Cardiac muscle cell (in vitro differentiated cells and primary cell): ENCODE data around the gene GLP2R. TPM values are rescaled to one million over a fixed set of nuclear protein-coding genes. Genes with fewer than 3 reads are reported as not detected.

Experiments
- DNase-seq, 2 donors: peaks; one replicate each; pipeline versions ENCODE4 v3.0.0 to v3.0.0-alpha.2; 2010 to 2017; ENCODE audit warnings: low read depth in 1 of 2, low spot score in 1 of 2
- H3K27ac ChIP-seq: fragments of 200-600 bp; sonication (generic); 2 replicates; pipeline ENCODE4 v1.5.1; 2016
- H3K27me3 ChIP-seq: fragments of 200-600 bp; sonication (generic); 2 replicates; pipeline ENCODE4 v1.6.0; 2016; ENCODE audit warnings: control low read depth
- H3K36me3 ChIP-seq: fragments of 200-600 bp; sonication (generic); 2 replicates; pipeline ENCODE4 v1.5.1; 2016; ENCODE audit warnings: control low read depth
- H3K4me1 ChIP-seq: fragments of 200-600 bp; sonication (generic); 2 replicates; pipeline ENCODE4 v1.8.1; 2017; ENCODE audit warnings: low read depth, mild to moderate bottlenecking, mixed run types
- H3K4me3 ChIP-seq: fragments of 200-600 bp; sonication (generic); 2 replicates; pipeline ENCODE4 v1.5.1; 2016; ENCODE audit warnings: mild to moderate bottlenecking
- H3K9me3 ChIP-seq: fragments of 200-600 bp; sonication (generic); 2 replicates; pipeline ENCODE4 v1.5.1; 2017; ENCODE audit warnings: low read depth, mild to moderate bottlenecking, control low read depth
- CTCF ChIP-seq: IDR thresholded peaks from 2 replicates; pipeline ENCODE4 v1.5.1; 2012; ENCODE audit warnings: low read depth, mild to moderate bottlenecking, low read length
- polyA plus RNA-seq: library from polyadenylated mRNA; unstranded; fragments of >200 nt; fragmentation: Nextera tagmentation; extraction: Ambion mirVana; gene quantifications from 2 replicates; pipeline ENCODE4 v1.2.1, GENCODE V29; 2016
- total RNA-seq: library from RNA; depleted of rRNA; stranded (reverse); fragments of >200 nt; gene quantifications from 2 replicates; pipeline ENCODE4 v1.2.3, GENCODE V29; 2016

GLP2R gene
- total and polyA plus RNA-seq, 2 experiments from 2014 or later = 0.06 TPM; not detected in 1

DNA sequence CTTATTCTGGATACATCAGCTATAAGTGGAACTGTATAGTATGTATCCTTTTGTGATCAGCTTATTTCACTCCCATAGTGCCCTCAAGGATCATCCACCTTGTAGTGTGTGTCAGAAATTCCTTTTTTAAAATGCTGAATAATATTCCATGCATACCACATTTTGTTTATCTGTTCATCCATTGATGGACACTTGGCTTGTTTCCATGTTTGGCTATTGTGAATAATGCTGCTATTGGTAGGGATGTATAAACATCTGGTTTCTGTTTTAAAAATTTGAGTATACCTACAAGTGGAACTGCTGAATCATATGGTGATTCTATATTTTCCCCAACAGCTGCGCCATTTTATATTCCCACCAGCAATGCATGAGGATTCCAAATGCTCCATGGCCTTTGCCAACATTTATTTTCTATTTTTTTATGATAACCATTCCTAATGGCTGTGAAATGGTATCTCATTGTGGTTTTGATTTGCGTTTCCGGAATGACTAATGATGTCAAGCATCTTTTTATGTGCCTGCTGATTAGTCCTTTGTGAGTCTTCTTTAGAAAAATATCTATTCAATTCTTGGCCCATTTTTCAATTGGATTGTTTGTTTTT, 67.8 kb downstream of the GLP2R start:
- peak in 1 of 2 donors; percentile 82 for DNase-seq
- H3K4me3 ChIP-seq = no peak overlapping the region
- H3K4me1 ChIP-seq = no peaks in the 10 kb centered on the region
- H3K36me3 ChIP-seq = no peaks in the 10 kb centered on the region
- H3K9me3 ChIP-seq = no peaks in the 10 kb centered on the region
- TF ChIP-seq CTCF = no peak
- peaks cover 1% of the 10 kb centered on the region for H3K27me3 ChIP-seq
- no peak overlapping the region for H3K27ac ChIP-seq

- Histone ChIP-seq H3K27me3 (no peaks in the 10 kb centered on the region), H3K4me3 (no peak overlapping the region)
- no peak for TF ChIP-seq CTCF
These were observed 68.5 kb downstream of the GLP2R start for GRCh38 chr17:9894231-9894630.

GRCh38 chr17:9895923-9896322, 70.2 kb downstream of the GLP2R start:
- no peak for TF ChIP-seq CTCF
- no peaks in the 10 kb centered on the region for H3K9me3 ChIP-seq
- H3K4me3 ChIP-seq = no peak overlapping the region
- no peaks in the 10 kb centered on the region for H3K36me3 ChIP-seq
- no peaks in the 10 kb centered on the region for H3K27me3 ChIP-seq
- DNase-seq = peak in 1 of 2 donors; percentile 29
- H3K27ac ChIP-seq = no peak overlapping the region
- H3K4me1 ChIP-seq = no peaks in the 10 kb centered on the region

More at GRCh38 chr17:9894231-9894630, 68.5 kb downstream of the GLP2R start:
- Histone ChIP-seq H3K27ac (no peak overlapping the region), H3K36me3 (no peaks in the 10 kb centered on the region), H3K4me1 (no peaks in the 10 kb centered on the region), H3K9me3 (no peaks in the 10 kb centered on the region)
- no peak for DNase-seq

- no peak for DNase-seq
- TF ChIP-seq CTCF = no peak
- Histone ChIP-seq H3K4me3 (no peak overlapping the region), H3K9me3 (no peaks in the 10 kb centered on the region), H3K27me3 (no peaks in the 10 kb centered on the region), H3K36me3 (no peaks in the 10 kb centered on the region), H3K4me1 (no peaks in the 10 kb centered on the region), H3K27ac (no peak overlapping the region)
These were observed 71.7 kb downstream of the GLP2R start for GRCh38 chr17:9897372-9897968.

- no peaks in the 10 kb centered on the region for H3K27me3 ChIP-seq
- DNase-seq = no peak
- no peak overlapping the region for H3K27ac ChIP-seq
- no peak overlapping the region for H3K4me3 ChIP-seq
- no peaks in the 10 kb centered on the region for H3K9me3 ChIP-seq
- H3K36me3 ChIP-seq = no peaks in the 10 kb centered on the region
- no peaks in the 10 kb centered on the region for H3K4me1 ChIP-seq
- no peak for TF ChIP-seq CTCF
These were observed 73.1 kb downstream of the GLP2R start for GRCh38 chr17:9898812-9899211.
